IgD-negative memory B cell (primary cell): ENCODE data around the gene SAPCD2. TPM values are rescaled to one million over a fixed set of nuclear protein-coding genes. Genes with fewer than 3 reads are reported as not detected.
"Not testable (repeated sequence)": the region's sequence is repeated elsewhere in the genome, so short reads cannot be mapped to it uniquely, and the experiment has no call there.

ENCODE experiments used
- H3K27ac Mint-ChIP-seq, 3 donors: one replicate each; pipeline ENCODE4 v1.8.0; 2020 to 2022; ENCODE audit warnings: mild to moderate bottlenecking in 3 of 3, mixed read lengths in 3 of 3, moderate library complexity in 1 of 3
- H3K27me3 Mint-ChIP-seq: one replicate; pipeline ENCODE4 v1.8.0; 2021; ENCODE audit warnings: mixed read lengths
- H3K36me3 Mint-ChIP-seq: one replicate; pipeline ENCODE4 v1.8.0; 2020; ENCODE audit warnings: mild to moderate bottlenecking, mixed read lengths
- H3K4me1 Mint-ChIP-seq, 3 donors: one replicate each; pipeline ENCODE4 v1.8.0; 2020 to 2022; ENCODE audit warnings: mixed read lengths in 3 of 3, mild to moderate bottlenecking in 1 of 3
- H3K4me3 Mint-ChIP-seq, 4 donors: one replicate each; pipeline ENCODE4 v1.8.0; 2020 to 2022; ENCODE audit warnings: mild to moderate bottlenecking in 4 of 4, mixed read lengths in 4 of 4, moderate library complexity in 3 of 4
- H3K9me3 Mint-ChIP-seq, 3 donors: one replicate each; pipeline ENCODE4 v1.8.0; 2020 to 2021; ENCODE audit warnings: mixed read lengths in 3 of 3, mild to moderate bottlenecking in 1 of 3
- polyA plus RNA-seq: library from polyadenylated mRNA; unstranded; fragments of 300-500 nt; fragmentation: Illumina TruSeq; gene quantifications from one replicate; pipeline ENCODE4 v1.2.3, GENCODE V29; 2021

SAPCD2 gene
- polyA plus RNA-seq, 1 donor from 2014 or later: 0.38 TPM

DNA sequence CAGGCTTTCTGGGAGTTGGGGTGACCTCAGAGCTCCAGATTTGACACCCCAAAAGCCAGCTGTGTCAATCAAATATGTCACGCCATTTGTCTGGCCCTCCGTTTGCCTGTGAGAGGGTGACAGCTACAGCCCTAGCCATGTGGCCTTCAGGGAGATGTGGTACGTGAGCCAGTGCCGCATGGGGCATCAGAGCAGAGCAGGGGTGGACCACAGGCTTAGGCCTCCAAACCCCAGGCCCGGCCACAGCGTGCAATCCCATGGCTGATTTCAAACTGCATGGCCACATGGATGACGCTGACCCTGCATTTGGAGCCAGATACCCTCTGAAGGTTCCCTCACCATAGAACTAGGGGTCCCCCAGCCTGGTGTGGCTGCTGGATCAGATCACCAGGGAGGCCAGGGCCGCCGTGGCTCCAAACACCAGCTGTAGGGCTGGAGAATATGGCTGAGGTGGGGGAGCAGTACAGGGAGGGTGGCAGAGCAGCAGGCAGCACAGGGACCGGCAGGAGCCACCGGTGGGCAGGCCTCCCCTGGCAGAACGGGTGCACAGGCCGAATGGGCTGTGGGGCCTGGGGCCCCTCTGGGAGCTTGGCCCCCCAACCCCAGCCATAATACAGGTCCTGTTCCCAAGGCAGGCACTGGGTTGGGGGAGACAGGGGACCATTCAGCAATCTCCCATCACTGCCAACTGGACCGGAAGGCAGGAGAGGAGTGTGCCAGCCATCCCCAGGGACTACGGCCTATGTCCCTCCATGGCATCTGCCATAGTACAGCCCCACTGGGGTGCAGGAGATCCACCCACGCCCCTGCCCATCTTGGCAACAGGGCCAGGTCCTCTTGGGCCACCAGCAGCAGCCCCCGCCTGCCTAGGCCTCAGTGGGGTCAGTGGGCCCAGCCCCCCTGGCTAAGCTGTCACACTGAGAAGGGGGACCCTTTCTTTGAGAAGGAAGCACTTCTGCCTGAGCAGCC is 1.5 kb downstream of the SAPCD2 start:
- no peaks in the 10 kb centered on the region for H3K36me3 Mint-ChIP-seq
- H3K27ac Mint-ChIP-seq: peak overlapping the region in 1 of 3 donors; percentile 34
- no peaks in the 10 kb centered on the region for H3K9me3 Mint-ChIP-seq
- H3K27me3 Mint-ChIP-seq: peaks cover 1% of the 10 kb centered on the region
- H3K4me3 Mint-ChIP-seq: peak overlapping the region; percentile 38 to 83 (median 74)
- H3K4me1 Mint-ChIP-seq: peaks cover 6 to 14% (median 9%) of the 10 kb centered on the region in 3 donors

DNA sequence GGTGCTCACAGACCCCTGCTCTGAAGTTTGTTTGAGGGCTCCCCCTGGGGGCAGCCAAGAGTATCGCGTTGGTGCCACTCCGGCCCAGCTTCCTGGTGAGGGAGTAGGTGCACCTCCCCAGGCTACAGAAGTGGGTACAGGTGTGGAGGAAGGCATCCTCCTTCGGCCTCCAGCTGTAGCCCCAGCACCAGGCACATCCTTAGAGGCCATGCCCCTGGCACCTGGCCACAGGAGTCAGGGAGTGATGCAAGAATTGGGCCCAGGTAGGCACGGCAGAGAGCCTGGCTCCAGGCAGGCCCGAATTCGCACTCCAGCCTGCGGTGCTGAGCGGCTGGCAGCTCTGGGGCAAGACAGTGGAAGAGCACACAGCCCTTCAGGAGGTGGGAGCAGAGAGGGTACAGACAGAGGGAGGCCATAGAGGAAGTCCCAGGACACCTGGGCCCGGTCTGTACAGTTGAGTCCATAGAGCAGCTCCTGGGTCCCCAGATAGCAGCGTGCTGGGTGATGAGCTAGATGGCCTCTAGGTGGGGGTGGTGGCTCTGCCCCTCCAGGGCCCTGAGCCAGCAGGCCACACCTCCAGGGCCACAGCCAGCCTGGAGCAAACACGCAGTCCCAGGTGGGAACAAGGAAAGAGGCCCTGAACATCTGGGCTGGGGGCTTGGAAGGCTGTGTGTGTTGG is 2.4 kb downstream of the SAPCD2 start:
- Mint-ChIP-seq H3K4me3 (peak overlapping the region; percentile 39 to 86 (median 76)), H3K27me3 (peaks cover 1% of the 10 kb centered on the region), H3K27ac (peak overlapping the region; percentile 76 to 94 (median 91)), H3K9me3 (no peaks in the 10 kb centered on the region), H3K36me3 (no peaks in the 10 kb centered on the region), H3K4me1 (peaks cover 6 to 12% (median 9%) of the 10 kb centered on the region in 3 donors)

DNA sequence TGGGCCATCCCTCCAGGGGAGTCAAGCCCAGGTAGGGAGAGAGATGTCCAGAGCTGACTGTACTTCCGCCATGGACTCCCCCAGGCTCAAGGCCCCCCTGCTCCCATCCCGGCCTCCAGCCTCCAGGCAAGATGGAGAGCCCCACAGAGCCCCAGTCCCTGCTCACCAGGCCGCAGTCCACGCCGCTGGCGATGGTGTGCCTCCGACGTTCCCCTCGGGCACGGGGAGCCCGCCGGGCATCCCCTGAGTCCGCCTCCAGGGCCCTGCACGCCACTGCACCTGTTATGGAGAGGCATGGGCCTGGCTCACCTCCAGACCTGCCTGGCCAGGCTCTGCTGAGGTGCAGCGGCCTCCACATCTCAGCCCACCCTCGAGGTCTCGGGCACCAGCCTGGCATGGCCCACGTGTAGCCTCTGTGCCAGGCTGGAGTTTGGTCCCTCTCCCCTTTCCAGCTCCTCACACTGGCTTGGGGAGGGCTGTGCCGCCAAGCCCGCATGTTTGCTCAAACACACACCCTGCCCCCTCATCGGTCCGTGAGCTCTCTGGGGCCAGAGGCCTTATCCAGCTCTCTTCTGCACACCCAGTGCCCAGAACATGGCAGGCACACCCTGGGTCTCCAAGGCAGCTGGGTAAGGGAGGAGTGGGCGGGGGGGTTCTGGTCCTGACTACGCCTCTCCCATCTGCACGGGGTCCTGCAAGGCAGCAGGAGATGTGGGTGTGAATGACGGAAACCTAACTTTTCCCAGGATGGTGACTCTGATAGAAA is 4.1 kb downstream of the SAPCD2 start:
- Mint-ChIP-seq H3K4me1 (peaks cover 6 to 12% (median 9%) of the 10 kb centered on the region in 3 donors), H3K27me3 (peaks cover 1% of the 10 kb centered on the region), H3K36me3 (no peaks in the 10 kb centered on the region), H3K4me3 (no peak overlapping the region), H3K27ac (no peak overlapping the region), H3K9me3 (no peaks in the 10 kb centered on the region)

DNA sequence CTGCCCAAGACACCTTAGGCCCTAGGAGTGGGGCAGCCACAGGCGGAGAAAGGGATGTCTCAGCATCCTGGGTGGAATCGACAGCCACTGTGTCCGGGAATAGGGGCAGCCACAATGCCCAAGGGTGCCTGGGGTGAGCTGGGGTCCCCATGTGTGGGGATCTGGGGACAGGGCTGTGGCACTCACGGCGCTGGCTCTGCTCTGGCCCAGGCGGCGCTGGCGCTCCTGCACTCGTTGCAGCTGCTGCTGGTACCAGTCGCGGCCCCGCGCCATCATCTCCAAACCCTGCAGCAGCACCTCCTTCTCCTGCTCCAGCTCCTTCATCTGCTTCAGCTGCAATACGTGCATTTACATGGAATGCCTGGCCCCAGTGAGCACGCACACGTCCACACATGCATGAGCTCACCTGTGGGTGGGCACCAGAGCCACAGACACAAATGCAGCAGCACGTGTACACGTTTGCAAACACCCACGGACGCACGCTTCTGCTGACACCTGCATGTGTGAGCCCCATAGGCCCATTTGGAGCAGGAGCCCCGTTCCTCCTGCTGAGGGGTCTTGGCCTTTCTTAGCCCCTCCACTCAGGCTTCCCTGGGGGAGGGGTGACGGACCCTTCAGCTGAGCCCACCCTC is 4.9 kb downstream of the SAPCD2 start:
- H3K27me3 Mint-ChIP-seq: peaks cover 1% of the 10 kb centered on the region
- no peak overlapping the region for H3K27ac Mint-ChIP-seq
- no peak overlapping the region for H3K4me3 Mint-ChIP-seq
- peaks cover 5 to 8% (median 6%) of the 10 kb centered on the region in 3 donors for H3K4me1 Mint-ChIP-seq
- H3K9me3 Mint-ChIP-seq: no peaks in the 10 kb centered on the region
- H3K36me3 Mint-ChIP-seq: no peaks in the 10 kb centered on the region

DNA sequence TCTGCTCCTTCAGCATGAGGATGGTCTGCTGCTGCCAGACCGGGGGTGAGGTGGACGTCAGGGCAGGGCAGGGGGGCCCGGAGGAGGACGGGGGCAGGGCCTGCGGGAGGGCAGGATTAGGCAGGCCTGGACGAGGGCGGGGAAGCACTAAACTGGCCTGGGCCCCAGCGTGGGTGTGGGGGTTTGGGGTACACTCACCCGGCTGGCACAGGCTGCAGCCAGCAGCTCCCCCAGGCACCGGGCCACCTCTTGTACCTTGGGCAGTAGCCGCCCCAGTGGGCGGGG is 5.5 kb downstream of the SAPCD2 start:
- Mint-ChIP-seq H3K27me3 (peaks cover 1% of the 10 kb centered on the region), H3K4me1 (peaks cover 5 to 8% (median 6%) of the 10 kb centered on the region in 3 donors), H3K36me3 (no peaks in the 10 kb centered on the region), H3K4me3 (no peak overlapping the region), H3K9me3 (no peaks in the 10 kb centered on the region), H3K27ac (no peak overlapping the region)

DNA sequence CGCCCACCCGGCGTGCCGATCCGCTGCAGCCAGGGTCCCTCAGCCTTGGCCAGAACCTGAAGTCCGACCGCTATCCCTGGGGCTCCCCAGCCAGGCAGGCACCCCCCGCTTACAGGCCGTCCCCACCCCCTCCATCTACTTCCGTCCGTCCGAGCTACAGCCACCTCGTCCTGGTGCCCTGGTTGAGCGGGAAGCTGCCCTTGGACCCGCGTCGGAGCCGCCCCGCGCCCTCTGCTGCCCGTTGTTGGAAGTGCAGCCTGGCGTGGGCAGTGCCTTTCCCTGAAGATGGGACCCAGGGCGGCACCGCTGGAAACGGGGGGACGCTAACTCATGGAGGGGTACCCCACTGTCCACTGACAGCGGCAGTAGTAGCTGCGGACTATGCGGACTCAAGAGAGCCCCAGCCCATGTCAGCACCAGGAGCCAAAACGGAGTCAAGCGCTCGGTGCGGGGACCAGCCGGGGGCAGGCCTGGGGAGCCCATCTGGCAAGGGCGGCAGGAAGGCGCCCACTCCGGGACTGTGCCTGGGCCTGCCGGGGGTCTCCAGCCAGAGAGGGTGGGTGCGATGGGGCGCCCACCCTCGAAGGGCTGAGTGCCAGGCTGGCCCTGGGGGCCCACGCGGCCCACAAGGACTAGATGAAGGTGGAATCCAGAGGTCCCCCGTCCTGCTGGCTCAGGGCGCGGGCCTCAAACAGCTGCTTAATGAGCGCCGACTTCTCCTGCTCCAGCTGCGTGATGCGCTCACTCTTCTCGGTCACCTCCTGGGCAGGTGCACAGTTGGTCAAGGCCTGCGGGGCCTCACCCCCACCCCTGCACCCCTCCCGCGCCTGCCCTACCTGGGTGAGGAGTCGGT is 6.1 kb downstream of the SAPCD2 start:
- Mint-ChIP-seq H3K36me3 (no peaks in the 10 kb centered on the region), H3K27me3 (peaks cover 1% of the 10 kb centered on the region), H3K9me3 (no peaks in the 10 kb centered on the region), H3K4me3 (no peak overlapping the region), H3K27ac (peak overlapping the region in 1 of 3 donors; percentile 72), H3K4me1 (peaks cover 5 to 7% (median 6%) of the 10 kb centered on the region in 3 donors)

DNA sequence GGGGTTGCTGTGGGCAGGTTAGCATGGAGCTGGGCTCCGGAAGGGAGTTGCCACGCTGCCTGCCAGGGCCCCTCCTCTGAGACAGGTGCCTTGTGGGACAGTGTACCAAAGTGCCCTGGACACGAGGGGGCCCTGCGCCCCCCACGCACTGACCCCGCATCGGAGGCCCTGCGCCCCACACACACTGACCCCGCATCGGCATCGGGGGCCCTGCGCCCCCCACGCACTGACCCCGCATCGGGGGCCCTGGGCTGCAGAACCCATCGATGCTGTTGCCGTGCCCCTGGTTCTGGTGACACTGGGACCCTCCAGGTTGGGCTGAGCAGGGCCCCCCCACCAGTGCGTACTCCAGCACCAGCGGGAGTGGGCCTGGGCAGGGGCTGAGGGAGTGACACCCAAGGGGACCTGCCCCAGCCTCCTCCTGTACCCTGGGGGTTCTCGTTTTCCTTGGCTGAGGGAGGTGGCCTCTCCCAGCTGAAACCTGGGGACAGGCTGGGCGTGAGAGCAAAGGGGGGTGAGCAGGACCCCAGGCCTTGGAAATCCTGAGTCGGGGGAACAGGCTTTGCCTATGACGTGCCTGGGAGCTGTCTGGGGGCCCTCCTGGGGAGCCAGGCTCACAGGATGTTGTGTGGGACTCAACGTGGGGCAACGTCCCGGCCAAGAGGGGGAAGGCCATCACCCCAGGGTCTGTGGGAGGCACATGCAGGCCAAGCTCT is 6.9 kb downstream of the SAPCD2 start:
- Mint-ChIP-seq H3K27ac (peak overlapping the region in 1 of 3 donors; percentile 72), H3K4me3 (no peak overlapping the region), H3K9me3 (no peaks in the 10 kb centered on the region), H3K4me1 (peaks cover 5 to 7% (median 6%) of the 10 kb centered on the region in 3 donors), H3K27me3 (peaks cover 1% of the 10 kb centered on the region), H3K36me3 (no peaks in the 10 kb centered on the region)

DNA sequence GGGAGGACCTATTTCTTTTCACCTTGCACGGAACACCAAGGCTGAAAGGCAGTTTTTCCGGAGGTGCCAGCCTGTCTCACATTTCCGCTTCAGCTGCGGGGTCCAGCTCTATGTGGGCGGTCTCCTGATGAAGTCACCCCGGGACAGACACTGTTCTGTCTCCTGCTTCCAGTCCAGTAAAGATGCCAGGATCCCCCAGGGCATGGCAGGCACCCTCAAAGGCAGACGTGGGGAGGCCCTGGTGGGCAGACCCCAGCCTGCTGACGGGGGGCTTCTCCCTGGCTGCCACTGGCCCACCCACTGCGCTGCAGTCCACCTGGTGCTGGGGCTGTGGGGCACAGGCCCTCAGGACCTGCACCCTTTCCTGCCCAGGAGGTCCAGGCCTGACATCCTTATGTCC is 7.6 kb downstream of the SAPCD2 start:
- not testable (repeated sequence) for H3K4me3 Mint-ChIP-seq, H3K27me3 Mint-ChIP-seq, H3K4me1 Mint-ChIP-seq, H3K9me3 Mint-ChIP-seq, H3K36me3 Mint-ChIP-seq, H3K27ac Mint-ChIP-seq

DNA sequence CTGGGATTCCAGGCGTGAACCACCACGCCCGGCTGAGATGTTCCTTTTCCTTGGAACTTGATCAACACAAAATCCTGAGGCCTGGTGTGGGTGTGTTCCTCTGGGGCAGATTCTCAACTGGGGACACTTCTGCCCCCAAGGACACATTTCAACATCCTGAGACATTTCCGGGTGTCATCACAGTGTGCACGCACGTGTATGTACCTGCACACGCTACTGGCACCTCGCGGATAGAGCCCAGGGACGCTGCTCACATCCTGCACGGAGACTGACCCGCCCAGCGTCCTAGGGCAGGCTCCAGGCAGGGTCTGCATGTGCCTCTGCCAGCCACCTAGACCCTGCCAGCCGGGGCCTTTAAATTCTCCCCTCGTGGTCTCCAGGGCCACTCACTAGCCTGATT is 8.0 kb downstream of the SAPCD2 start:
- H3K27ac Mint-ChIP-seq: no peak overlapping the region
- no peaks in the 10 kb centered on the region for H3K9me3 Mint-ChIP-seq
- no peak overlapping the region for H3K4me3 Mint-ChIP-seq
- no peaks in the 10 kb centered on the region for H3K36me3 Mint-ChIP-seq
- H3K27me3 Mint-ChIP-seq: peaks cover 1% of the 10 kb centered on the region
- H3K4me1 Mint-ChIP-seq: peaks cover 0 to 3% (median 0%) of the 10 kb centered on the region in 3 donors

DNA sequence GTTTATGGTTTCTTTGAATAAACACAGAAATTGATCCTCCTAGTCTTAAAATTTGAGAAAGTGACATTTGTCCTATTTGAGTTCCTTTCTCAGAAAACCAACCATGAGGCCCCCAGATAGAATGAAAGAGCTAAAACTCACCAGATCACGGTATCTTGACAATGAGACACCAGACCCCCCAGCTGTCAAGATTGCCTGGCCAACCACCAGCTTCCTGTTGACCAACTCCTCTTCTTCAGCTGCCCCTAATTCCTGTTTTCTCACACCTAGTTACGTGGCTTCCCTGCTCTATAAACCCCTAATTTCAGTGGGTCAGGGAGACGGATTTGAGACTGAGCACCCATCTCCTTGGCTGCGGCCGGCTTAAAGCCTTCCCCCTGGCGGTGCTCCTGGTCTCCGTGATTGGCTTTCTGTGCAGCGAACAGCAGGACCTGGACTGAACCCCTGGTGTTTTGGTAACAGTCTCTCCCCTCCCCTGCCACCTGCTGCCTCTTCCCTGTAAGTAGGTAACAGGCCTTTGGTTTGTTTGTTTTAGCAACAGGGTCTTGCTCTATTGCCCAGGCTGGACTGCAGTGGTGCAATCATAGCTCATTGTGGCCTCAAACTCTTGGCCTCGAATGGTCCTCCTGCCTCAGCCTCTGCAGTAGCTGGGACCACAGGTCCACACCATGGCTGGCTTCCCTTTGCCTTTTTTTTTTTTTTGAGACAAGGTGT is 11.7 kb downstream of the SAPCD2 start:
- Mint-ChIP-seq H3K9me3 (no peaks in the 10 kb centered on the region), H3K36me3 (no peaks in the 10 kb centered on the region), H3K4me3 (peak overlapping the region in 1 of 4 donors; percentile 38), H3K4me1 (no peaks in the 10 kb centered on the region), H3K27me3 (no peaks in the 10 kb centered on the region), H3K27ac (no peak overlapping the region)

DNA sequence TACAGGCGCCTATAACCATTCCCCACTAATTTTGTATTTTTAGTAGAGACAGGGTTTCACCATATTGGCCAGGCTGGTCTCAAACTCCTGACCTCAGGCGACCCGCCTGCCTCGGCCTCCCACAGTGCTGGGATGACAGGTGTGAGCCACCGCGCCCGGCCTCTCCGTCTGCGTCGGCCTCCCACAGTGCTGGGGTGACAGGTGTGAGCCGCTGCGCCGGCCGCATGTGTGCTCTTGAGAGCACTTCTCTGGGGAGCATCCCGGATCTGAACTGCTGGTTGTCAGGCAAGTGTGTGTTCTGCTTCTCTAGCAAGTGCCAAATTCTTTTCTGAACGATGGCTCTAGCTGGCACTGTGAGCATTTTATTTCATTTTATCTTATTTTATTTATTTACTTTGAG is 12.8 kb downstream of the SAPCD2 start:
- Mint-ChIP-seq H3K4me1 (no peaks in the 10 kb centered on the region), H3K9me3 (no peaks in the 10 kb centered on the region), H3K36me3 (no peaks in the 10 kb centered on the region), H3K27me3 (peaks cover 5% of the 10 kb centered on the region), H3K4me3 (no peak overlapping the region), H3K27ac (no peak overlapping the region)

DNA sequence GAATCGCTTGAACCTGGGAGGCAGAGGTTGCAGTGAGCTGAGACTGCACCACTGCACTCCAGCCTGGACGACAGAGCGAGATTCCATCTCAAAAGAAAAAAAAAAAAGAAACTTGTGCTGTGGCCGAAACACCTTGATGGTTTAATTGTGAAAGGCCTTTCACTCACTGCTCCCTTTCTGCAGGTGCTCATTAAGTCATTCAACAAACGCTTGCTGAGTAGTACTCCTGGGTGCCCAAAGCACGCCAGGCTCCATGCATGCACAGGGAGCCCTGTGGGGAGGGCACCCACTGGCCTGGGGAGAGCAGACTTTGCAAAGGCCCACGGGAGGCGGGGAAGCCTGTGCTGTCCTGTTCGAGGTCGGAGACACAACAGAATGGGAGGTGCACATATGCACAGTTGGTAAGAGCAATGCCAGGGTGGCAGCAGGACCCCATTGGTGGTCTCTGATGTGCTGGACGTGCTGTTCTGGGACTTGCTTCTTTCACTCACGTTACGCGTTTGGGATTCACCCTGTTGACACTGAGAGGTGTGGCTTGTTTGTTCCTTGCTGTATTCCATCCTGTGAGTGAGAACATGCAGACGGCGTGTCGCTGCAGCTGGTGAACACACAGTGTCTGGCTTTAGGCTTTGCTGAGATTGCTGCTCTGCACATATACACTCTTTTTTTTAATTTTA is 13.5 kb downstream of the SAPCD2 start:
- Mint-ChIP-seq H3K36me3 (no peaks in the 10 kb centered on the region), H3K4me1 (no peaks in the 10 kb centered on the region), H3K9me3 (no peaks in the 10 kb centered on the region), H3K27ac (peak overlapping the region in 1 of 3 donors; percentile 35), H3K27me3 (peaks cover 5% of the 10 kb centered on the region), H3K4me3 (peak overlapping the region in 2 of 4 donors; percentile 23 to 52)
